Glomerular endothelial cell (primary cell): ENCODE measurements around the gene SH3PXD2A. TPM values are rescaled to one million over a fixed set of nuclear protein-coding genes. Genes with fewer than 3 reads are reported as not detected.

Source experiments
- DNase-seq: peaks from one replicate; pipeline ENCODE4 v3.0.0-alpha.2; 2011; ENCODE audit warnings: low read depth, low spot score; ENCODE audit errors: extremely low read depth
- total RNA-seq: library from RNA; depleted of rRNA; stranded (reverse); fragments of >200 nt; gene quantifications from 2 replicates; pipeline ENCODE4 v1.2.3, GENCODE V29; 2015

The SH3PXD2A gene
- total RNA-seq, 1 donor from 2014 or later: 24.9 TPM

- DNase-seq: no peak
Measured at GRCh38 chr10:103758294-103758681, 97.1 kb downstream of the SH3PXD2A start.

- no peak for DNase-seq
Measured at GRCh38 chr10:103757531-103758293, 97.7 kb downstream of the SH3PXD2A start.

- DNase-seq: no peak
Measured at GRCh38 chr10:103756277-103756869, 99.0 kb downstream of the SH3PXD2A start.

- no peak for DNase-seq
Measured at GRCh38 chr10:103752680-103753248, 102.6 kb downstream of the SH3PXD2A start.

- no peak for DNase-seq
Measured at GRCh38 chr10:103751667-103752290, 103.6 kb downstream of the SH3PXD2A start.

- DNase-seq: no peak
Measured at GRCh38 chr10:103750836-103751235, 104.5 kb downstream of the SH3PXD2A start.

- no peak for DNase-seq
Measured at GRCh38 chr10:103749779-103750178, 105.6 kb downstream of the SH3PXD2A start.

- DNase-seq: no peak
Measured at GRCh38 chr10:103748020-103748419, 107.4 kb downstream of the SH3PXD2A start.

GRCh38 chr10:103747193-103747865 lies 108.0 kb downstream of the SH3PXD2A start:
- no peak for DNase-seq

- no peak for DNase-seq
Measured at GRCh38 chr10:103746598-103746997, 108.8 kb downstream of the SH3PXD2A start.

- no peak for DNase-seq
Measured at GRCh38 chr10:103745341-103746247, 109.8 kb downstream of the SH3PXD2A start.

- DNase-seq: no peak
Measured at GRCh38 chr10:103742824-103743223, 112.6 kb downstream of the SH3PXD2A start.

GRCh38 chr10:103740611-103741010 lies 114.8 kb downstream of the SH3PXD2A start:
- DNase-seq: no peak

GRCh38 chr10:103739039-103739764 lies 116.2 kb downstream of the SH3PXD2A start:
- DNase-seq: no peak

- no peak for DNase-seq
Measured at GRCh38 chr10:103737735-103738367, 117.5 kb downstream of the SH3PXD2A start.

- DNase-seq: no peak
Measured at GRCh38 chr10:103736763-103737162, 118.6 kb downstream of the SH3PXD2A start.

- DNase-seq: no peak
Measured at GRCh38 chr10:103736044-103736443, 119.3 kb downstream of the SH3PXD2A start.

- DNase-seq: no peak
Measured at GRCh38 chr10:103734731-103735130, 120.6 kb downstream of the SH3PXD2A start.

- no peak for DNase-seq
Measured at GRCh38 chr10:103733045-103733419, 122.3 kb downstream of the SH3PXD2A start.
